ENCODE results near the gene GSK3A.

Gene GSK3A

DNA sequence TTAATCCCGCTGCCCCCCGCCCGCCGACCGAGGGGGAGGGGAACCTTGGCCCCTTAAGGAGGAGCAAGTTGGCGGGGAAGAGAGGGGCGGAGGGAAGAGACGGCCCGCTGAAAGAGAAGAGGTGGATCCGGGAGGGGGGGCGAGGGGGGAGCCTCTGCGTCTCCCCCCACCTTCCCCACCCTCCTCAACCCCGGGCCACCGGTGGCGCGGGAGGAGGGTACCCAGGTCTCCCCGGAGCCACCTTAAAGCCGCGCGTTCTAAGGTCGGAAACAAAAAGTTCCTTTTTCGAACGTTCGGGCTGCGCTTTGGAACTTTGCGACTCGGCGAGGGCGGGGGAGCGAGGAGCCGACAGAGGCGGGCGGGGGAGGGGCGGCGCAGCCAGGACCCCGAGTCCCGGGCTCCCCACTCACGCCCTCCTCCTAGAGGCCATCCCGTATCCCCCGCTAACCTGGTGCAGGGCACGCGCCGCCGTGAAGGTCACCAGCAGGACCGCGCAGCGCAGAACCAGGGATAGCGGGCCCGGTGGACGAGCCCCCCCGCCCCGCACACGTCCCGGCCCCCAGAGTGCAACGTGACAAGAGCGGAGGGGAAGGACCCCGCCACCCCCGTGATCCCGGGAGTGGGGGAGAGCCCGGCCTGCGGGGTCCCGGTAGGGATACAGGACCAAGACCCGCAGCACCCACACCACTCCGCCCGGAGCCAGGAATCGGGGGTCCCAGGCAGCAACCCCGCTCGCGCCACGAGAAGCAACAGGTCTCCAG lies 11.9 kb upstream of the GSK3A start (continued):
- 0 out of 2 replicates have a peak, but pooled peaks have one; percentile 12 for TF ChIP-seq ZNF394 (tag by site-specific recombination; IDR thresholded peaks at IDR 0.05; ENCODE audit: borderline replicate concordance)
- TF ChIP-seq ZNF155 (tag by site-specific recombination; IDR thresholded peaks at IDR 0.05) = no peak
- peak; percentile 45; the same call in 1 of the 2 replicates for TF ChIP-seq ZBTB1 (tag by site-specific recombination; IDR thresholded peaks at IDR 0.05)
- TF ChIP-seq, protein P1, sequence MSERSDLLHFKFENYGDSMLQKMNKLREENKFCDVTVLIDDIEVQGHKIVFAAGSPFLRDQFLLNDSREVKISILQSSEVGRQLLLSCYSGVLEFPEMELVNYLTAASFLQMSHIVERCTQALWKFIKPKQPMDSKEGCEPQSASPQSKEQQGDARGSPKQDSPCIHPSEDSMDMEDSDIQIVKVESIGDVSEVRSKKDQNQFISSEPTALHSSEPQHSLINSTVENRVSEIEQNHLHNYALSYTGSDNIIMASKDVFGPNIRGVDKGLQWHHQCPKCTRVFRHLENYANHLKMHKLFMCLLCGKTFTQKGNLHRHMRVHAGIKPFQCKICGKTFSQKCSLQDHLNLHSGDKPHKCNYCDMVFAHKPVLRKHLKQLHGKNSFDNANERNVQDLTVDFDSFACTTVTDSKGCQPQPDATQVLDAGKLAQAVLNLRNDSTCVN (tag by site-specific recombination; optimal IDR thresholded peaks at IDR 0.05) = peak; percentile 97
- peak; percentile 37; the same call in 1 of the 2 replicates for TF ChIP-seq ZNF391 (tag by site-specific recombination; IDR thresholded peaks at IDR 0.05; ENCODE audit: borderline replicate concordance, low read depth)
- TF ChIP-seq, protein P2, sequence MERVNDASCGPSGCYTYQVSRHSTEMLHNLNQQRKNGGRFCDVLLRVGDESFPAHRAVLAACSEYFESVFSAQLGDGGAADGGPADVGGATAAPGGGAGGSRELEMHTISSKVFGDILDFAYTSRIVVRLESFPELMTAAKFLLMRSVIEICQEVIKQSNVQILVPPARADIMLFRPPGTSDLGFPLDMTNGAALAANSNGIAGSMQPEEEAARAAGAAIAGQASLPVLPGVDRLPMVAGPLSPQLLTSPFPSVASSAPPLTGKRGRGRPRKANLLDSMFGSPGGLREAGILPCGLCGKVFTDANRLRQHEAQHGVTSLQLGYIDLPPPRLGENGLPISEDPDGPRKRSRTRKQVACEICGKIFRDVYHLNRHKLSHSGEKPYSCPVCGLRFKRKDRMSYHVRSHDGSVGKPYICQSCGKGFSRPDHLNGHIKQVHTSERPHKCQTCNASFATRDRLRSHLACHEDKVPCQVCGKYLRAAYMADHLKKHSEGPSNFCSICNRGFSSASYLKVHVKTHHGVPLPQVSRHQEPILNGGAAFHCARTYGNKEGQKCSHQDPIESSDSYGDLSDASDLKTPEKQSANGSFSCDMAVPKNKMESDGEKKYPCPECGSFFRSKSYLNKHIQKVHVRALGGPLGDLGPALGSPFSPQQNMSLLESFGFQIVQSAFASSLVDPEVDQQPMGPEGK (tag by site-specific recombination; IDR thresholded peaks at IDR 0.05) = peak; percentile 97
- TF ChIP-seq SP3 (tag by site-specific recombination; IDR thresholded peaks at IDR 0.05) = peak; percentile 88
- 0 out of 2 replicates have a peak, but pooled peaks have one; percentile 13 for TF ChIP-seq ZSCAN23 (tag by site-specific recombination; IDR thresholded peaks at IDR 0.05)
- TF ChIP-seq, protein P3, sequence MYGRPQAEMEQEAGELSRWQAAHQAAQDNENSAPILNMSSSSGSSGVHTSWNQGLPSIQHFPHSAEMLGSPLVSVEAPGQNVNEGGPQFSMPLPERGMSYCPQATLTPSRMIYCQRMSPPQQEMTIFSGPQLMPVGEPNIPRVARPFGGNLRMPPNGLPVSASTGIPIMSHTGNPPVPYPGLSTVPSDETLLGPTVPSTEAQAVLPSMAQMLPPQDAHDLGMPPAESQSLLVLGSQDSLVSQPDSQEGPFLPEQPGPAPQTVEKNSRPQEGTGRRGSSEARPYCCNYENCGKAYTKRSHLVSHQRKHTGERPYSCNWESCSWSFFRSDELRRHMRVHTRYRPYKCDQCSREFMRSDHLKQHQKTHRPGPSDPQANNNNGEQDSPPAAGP (tag by site-specific recombination; IDR thresholded peaks at IDR 0.05) = peak; percentile 27; the same call in 1 of the 2 replicates
- peak; percentile 93 for TF ChIP-seq GLIS2 (tag by site-specific recombination; IDR thresholded peaks at IDR 0.05)
- TF ChIP-seq, protein P4, sequence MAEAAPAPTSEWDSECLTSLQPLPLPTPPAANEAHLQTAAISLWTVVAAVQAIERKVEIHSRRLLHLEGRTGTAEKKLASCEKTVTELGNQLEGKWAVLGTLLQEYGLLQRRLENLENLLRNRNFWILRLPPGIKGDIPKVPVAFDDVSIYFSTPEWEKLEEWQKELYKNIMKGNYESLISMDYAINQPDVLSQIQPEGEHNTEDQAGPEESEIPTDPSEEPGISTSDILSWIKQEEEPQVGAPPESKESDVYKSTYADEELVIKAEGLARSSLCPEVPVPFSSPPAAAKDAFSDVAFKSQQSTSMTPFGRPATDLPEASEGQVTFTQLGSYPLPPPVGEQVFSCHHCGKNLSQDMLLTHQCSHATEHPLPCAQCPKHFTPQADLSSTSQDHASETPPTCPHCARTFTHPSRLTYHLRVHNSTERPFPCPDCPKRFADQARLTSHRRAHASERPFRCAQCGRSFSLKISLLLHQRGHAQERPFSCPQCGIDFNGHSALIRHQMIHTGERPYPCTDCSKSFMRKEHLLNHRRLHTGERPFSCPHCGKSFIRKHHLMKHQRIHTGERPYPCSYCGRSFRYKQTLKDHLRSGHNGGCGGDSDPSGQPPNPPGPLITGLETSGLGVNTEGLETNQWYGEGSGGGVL (tag by site-specific recombination; IDR thresholded peaks at IDR 0.05) = peak; percentile 99
- peak; percentile 50; the same call in 1 of the 2 replicates for TF ChIP-seq ZNF501 (tag by site-specific recombination; IDR thresholded peaks at IDR 0.05)
- TF ChIP-seq ZNF521 (tag by site-specific recombination; IDR thresholded peaks at IDR 0.05) = no peak
- TF ChIP-seq ZBTB7A (tag by site-specific recombination; IDR thresholded peaks at IDR 0.05; ENCODE audit: low read depth) = peak; percentile 89
- TF ChIP-seq ZFP69B (tag by site-specific recombination; IDR thresholded peaks at IDR 0.05) = peak; percentile 83
- peak; percentile 97 for TF ChIP-seq ZNF335 (tag by site-specific recombination; conservative IDR thresholded peaks at IDR 0.05)
- peak; percentile 45; the same call in 1 of the 2 replicates for TF ChIP-seq BCL11A (tag by site-specific recombination; IDR thresholded peaks at IDR 0.05; ENCODE audit: low read depth)
- TF ChIP-seq FEZF1 (tag by site-specific recombination; IDR thresholded peaks at IDR 0.05) = no peak
- TF ChIP-seq OVOL3 (tag by site-specific recombination; IDR thresholded peaks at IDR 0.05) = no peak
- TF ChIP-seq, protein P5, sequence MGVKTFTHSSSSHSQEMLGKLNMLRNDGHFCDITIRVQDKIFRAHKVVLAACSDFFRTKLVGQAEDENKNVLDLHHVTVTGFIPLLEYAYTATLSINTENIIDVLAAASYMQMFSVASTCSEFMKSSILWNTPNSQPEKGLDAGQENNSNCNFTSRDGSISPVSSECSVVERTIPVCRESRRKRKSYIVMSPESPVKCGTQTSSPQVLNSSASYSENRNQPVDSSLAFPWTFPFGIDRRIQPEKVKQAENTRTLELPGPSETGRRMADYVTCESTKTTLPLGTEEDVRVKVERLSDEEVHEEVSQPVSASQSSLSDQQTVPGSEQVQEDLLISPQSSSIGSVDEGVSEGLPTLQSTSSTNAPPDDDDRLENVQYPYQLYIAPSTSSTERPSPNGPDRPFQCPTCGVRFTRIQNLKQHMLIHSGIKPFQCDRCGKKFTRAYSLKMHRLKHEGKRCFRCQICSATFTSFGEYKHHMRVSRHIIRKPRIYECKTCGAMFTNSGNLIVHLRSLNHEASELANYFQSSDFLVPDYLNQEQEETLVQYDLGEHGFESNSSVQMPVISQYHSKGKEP (tag by site-specific recombination; IDR thresholded peaks at IDR 0.05) = 0 out of 2 replicates have a peak, but pooled peaks have one; percentile 12
- TF ChIP-seq WT1 (tag by site-specific recombination; IDR thresholded peaks at IDR 0.05) = peak; percentile 15
- TF ChIP-seq SP2 (tag by site-specific recombination; IDR thresholded peaks at IDR 0.05) = peak; percentile 52
- peak; percentile 95 for TF ChIP-seq KLF8 (tag by site-specific recombination; IDR thresholded peaks at IDR 0.05)
- peak; percentile 46; the same call in 1 of the 2 replicates for TF ChIP-seq ZNF76 (tag by site-specific recombination; IDR thresholded peaks at IDR 0.05; ENCODE audit: borderline replicate concordance, low read depth)
- TF ChIP-seq, protein P6, sequence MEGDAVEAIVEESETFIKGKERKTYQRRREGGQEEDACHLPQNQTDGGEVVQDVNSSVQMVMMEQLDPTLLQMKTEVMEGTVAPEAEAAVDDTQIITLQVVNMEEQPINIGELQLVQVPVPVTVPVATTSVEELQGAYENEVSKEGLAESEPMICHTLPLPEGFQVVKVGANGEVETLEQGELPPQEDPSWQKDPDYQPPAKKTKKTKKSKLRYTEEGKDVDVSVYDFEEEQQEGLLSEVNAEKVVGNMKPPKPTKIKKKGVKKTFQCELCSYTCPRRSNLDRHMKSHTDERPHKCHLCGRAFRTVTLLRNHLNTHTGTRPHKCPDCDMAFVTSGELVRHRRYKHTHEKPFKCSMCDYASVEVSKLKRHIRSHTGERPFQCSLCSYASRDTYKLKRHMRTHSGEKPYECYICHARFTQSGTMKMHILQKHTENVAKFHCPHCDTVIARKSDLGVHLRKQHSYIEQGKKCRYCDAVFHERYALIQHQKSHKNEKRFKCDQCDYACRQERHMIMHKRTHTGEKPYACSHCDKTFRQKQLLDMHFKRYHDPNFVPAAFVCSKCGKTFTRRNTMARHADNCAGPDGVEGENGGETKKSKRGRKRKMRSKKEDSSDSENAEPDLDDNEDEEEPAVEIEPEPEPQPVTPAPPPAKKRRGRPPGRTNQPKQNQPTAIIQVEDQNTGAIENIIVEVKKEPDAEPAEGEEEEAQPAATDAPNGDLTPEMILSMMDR (tag by site-specific recombination; IDR thresholded peaks at IDR 0.05) = peak; percentile 86
- TF ChIP-seq, protein P7, sequence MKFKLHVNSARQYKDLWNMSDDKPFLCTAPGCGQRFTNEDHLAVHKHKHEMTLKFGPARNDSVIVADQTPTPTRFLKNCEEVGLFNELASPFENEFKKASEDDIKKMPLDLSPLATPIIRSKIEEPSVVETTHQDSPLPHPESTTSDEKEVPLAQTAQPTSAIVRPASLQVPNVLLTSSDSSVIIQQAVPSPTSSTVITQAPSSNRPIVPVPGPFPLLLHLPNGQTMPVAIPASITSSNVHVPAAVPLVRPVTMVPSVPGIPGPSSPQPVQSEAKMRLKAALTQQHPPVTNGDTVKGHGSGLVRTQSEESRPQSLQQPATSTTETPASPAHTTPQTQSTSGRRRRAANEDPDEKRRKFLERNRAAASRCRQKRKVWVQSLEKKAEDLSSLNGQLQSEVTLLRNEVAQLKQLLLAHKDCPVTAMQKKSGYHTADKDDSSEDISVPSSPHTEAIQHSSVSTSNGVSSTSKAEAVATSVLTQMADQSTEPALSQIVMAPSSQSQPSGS (tag by site-specific recombination; IDR thresholded peaks at IDR 0.05; ENCODE audit: low read depth) = no peak
- TF ChIP-seq YY2 (tag by site-specific recombination; IDR thresholded peaks at IDR 0.05) = 0 out of 2 replicates have a peak, but pooled peaks have one; percentile 9
- TF ChIP-seq ZNF423 (tag by site-specific recombination; IDR thresholded peaks at IDR 0.05) = peak; percentile 26
